HG03103 (cell line): ENCODE data around the gene PEPD.

Source experiments
- ATAC-seq: cut with Tn5 transposase; IDR thresholded peaks from one replicate; pipeline ENCODE4 v1.9.1; 2021; ENCODE audit warnings: low read depth; ENCODE audit not compliant: unreplicated experiment

PEPD gene

DNA sequence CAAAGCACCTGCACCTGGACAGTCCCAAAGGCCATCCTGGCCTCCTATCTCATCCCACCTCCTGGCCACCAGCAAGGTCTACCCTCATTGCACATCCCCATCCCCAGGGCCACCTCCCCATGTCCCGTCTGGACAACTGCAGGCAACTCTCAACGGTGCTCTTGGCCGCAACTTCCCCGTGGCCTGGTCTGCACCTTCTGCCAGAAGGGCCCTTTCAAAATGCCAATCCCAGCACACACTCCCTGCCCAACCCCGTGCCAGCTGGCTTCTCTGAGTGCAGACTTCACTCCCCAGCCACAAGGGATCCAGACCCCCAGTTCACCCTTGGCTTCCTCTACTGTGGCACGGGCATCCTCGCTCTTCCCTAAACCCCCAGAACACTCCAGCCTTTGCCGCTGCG lies 8.2 kb downstream of the PEPD start:
- no peak for ATAC-seq

DNA sequence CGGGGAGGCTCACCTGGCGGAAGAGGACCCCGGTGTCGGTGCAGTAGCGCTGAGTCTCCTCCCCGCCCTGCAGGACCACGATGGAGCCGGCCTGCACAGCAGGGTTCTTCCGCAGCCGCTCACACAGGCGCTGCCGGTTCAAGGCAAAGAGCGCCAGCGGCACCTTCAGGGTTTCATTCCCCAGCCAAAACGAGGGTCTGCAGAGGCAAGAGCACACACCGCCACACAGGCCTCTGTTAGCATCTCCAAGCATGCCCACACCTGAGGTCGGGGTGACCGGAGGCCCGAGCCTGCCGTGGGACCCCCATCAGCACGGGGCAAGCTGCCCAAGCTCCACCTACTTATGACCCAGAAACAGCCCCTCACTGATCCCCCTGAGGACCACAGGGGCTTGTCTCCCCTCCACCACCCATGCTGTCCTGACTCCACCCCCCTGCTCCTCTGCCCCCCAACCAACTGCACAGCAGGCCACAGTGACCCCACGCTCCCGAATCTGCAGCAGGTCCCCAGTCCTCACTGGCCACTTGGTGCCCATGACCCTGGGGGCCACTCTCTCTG lies 8.9 kb downstream of the PEPD start:
- no peak for ATAC-seq

DNA sequence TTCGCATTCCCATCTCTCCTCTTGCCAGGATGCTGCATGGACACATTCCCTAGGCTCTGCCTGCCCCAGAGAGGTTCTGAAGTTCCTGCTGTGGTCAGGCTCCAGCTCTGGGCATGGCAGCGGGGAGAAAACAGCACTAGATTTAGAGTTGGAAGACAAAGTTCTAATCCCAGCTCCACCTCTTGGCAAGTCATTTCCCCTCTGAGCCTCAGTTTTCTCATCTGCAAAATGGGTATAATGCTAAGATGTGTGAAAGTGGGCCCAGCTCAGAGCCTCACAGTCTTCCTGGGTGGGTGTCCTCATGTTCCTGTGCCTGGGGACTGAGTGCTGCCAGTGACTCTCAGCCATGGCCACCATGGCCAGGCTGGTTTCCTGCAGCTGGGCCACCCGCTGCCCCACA lies 9.6 kb downstream of the PEPD start:
- ATAC-seq, result no peak

DNA sequence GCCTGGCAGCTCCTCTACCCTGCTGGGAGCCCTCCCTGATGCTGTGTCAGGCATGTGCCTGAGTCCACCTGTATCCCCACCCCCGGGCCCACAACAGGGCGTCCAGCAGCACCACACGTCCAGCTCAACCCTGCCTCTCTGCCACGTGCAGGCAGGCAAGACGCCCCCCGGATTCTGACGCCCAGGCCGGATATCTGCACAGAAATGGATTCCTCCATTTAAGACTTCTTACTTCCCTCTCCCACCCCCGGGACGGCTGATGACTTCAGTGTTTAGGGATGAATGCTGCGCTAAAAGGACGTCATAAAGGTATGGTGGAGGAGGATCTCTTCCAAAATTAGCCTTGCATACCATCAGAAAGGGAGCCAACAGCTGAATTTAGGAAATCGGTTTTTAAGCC lies 10.2 kb downstream of the PEPD start:
- no peak for ATAC-seq

DNA sequence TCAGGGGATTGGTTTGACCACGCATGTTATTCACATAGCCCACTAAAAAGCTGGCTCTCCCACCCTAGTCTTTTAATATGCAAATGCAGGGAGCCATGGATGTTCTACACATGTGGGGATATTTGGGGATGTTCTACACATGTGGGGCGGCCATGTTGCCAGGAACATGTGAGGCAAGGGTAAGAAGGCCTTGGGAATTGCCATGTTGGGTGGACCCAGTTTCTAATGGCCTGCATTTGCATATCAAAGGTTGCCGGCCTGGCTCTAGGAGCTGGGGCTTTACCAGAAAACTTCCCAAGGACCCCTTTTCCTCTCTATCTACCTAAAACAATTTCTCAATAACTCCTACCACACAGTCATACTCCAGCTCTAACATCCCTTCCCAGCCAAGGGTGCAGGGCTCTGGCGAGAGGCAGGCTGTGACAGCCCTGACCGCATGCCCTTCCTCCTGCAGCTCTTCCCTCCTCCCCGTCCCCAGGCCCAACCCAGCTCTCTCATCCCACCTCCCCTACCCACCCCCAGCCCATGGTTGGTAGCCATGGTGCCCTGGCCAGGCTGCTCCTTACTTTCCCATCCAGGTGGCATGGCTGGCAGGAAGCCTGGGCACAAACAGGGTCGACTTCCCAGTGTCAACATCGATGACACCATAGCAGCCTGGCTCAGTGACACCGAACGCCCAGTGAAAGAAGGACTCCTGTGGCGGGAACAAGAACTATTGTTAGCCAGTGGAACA lies 11.0 kb downstream of the PEPD start:
- ATAC-seq, result no peak

DNA sequence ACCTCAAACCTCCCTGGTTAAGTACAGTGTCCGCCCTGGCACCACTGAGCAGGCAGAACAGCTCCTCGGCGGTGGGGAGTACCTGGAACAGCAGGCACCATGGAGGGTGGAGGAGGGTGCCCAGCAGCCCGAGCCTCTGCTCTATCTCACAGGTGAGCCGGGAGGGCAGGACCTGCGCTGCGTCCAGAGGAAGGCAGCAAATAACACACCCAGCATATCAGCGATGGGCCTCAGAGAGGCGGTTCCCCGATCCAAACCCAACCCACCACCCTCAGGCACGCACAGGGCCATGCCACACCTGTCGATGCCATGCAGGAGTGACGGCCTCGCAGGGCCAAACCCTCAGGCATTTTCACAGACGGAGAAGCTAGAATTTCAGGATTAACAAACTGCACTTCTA lies 11.8 kb downstream of the PEPD start:
- ATAC-seq, result no peak

DNA sequence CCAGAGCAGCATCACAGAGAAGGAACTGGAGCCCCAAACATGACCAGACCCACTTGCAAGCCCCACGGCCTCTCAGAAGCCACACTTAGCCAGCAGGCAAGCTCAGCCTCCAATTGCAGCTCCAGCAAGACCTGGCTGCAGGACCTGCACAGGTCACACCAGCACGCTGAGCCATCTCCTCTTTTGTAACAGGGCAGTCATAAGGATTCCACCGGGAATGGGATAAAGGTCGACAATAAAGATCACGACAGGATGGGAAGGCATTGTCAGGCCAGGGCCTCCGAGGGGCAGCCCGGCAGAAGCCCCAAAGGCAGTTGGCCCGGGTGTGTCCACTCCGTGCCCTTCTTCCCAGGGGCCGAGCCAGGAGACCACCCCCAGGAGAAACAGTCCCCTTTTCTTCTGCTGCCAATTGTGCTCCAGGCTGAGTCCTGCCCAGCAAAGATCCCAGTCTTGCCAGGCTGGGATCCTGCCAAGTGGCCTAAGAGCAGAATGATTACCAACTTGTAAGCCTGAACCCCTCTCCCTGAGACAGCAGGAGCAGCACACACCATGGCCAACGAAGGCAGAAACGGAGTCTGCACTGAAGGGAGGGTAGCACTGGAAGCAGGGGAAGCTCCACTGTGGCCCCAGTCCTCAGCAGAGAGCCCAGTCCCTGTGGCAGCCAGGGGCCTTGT lies 12.5 kb downstream of the PEPD start:
- no peak for ATAC-seq

DNA sequence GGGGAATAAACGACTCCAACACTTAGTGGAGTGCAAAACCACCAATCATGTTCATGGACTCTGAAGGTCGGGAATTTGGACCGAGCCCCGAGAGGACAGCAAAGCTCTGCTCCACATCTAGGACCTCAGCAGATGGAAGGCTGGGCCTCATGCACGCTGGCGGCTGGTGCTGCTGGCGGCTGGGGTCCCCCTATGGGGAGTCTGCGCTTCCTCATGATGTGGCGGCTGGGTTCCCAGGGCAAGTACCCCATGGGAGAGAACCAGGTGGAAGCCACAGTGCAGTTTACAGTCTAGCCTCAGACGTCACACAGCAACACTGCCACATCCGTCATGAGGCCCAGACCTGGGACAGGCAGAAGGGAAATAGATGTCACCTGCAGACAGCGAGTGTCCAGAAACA lies 13.2 kb downstream of the PEPD start:
- no peak for ATAC-seq

DNA sequence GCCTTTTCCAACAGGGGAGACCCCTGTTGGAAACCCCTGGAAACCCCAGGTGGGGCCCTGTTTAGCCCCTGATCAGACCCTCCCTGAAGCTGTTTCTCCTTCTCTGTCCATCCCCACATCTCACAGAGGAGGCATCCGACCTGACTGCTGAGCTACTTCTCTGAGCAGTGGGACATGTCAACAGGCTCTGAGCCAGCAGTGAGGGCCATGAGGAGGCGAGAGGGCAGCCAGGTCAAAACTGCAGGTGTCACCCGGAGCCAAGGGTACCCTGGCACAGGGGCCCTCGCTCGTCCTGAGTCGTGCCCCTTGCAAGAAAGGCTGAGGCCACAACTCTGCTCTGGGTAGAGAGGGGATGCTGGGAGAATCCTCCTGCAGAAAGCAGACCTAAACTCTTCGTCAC lies 13.6 kb downstream of the PEPD start:
- ATAC-seq, result no peak

DNA sequence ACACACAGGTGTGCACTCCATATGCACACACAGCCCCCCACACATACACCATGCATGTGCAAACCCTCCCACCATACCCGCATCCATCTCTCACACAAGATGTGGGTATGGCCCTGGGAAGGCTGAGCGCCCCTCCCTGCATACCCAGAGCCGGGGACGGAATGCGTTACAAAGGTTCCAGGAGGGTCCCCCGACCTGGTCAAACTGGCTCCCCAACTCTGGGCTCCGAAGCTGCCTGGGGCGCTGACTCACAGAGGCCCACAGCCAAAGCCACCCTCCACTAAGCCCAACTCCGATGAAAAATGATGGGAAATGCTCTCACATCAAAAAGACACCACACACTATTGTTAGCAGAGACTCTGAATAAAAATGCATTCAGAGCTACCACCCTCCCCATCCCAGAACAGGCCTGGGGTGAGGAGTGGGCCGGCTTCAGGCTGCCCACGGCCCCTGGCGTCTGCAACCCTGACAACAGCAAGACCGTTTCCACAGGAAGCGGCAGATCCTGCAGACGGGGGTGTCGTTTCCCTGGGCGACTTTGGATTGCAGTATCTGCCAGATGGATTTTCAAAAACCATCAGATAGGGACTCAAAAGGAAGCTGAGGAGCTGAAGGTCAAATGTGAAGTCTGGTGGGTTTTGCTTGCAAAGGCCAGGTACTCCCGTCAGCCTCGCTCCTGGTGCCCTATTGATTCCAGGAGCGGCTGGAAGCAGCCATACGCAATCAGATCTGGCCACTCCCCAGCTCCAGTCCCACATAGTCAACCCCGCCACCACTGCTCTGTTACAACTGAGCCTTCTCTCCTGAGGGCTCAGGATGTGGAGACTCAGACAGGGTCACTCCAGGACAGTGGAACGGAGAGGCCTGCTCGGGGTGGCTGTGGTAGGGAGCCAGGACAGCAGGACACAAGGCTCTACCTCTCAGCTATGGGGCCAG lies 14.3 kb downstream of the PEPD start:
- ATAC-seq, result no peak

DNA sequence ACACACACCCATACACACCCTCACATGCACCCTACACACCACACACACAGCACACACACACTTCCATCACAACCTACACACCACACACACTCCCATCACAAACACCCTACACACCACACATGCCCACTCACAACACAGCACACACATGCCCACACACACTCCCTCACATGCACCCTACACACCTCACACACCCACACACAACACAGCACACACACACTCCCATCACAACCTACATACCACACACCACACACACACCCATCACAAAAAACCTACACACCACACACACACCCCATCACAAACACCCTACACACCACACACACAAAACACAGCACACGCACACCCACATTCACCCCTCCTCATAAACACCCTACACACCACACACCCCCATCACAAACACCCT lies 15.1 kb downstream of the PEPD start:
- ATAC-seq, result no peak

DNA sequence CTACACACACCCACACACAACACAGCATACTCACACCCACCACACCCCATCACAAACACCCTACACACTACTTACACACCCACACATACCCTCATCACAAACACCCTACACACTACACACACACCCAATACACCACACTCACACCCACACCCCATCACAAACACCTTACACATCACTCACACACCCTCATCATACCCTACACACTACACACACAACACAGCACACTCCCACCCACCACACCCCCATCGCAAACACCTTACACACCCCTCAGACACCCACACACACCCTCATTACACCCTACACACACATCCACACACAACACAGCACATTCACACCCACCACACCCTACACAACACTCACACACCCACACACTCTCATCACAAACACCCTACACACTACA lies 15.8 kb downstream of the PEPD start:
- no peak for ATAC-seq

DNA sequence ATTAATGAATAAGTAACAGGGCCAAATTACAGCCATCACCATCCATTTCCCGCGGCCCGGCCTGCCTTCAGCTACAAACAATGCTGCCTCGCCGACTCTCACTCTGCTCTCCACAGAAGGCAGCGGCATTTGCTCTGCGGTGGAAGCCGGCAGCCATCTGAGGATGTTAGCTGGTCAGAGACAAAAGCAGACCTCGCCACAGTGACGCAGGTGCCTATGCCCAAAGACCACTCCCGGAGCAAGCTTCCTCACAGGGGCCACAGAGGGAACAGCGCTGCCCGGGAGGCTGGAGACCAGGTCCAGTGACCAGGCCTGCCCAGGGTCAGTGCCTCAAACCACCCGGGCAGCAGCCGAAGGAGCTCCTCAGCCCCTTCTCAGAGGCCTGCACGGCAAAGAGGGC lies 16.4 kb downstream of the PEPD start:
- ATAC-seq, result no peak

DNA sequence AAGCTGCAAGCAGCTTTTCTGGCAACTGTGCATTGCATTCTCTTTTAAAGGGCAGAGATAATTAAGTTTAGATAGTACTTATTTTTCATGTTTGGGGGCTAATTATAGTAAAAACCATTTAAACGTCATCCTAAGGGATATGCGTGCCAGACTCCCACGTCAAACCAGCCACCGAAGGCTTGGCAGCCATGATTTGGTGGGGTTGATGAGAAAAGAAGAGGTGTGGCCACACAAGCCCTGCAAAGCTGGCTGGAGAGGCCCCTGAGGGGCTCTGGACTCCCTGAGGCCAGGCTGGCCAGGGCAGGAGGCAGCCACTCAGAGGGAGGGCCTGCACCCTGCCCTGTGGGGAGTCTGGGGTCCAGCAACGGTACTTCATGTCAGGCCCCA lies 17.5 kb downstream of the PEPD start:
- no peak for ATAC-seq

DNA sequence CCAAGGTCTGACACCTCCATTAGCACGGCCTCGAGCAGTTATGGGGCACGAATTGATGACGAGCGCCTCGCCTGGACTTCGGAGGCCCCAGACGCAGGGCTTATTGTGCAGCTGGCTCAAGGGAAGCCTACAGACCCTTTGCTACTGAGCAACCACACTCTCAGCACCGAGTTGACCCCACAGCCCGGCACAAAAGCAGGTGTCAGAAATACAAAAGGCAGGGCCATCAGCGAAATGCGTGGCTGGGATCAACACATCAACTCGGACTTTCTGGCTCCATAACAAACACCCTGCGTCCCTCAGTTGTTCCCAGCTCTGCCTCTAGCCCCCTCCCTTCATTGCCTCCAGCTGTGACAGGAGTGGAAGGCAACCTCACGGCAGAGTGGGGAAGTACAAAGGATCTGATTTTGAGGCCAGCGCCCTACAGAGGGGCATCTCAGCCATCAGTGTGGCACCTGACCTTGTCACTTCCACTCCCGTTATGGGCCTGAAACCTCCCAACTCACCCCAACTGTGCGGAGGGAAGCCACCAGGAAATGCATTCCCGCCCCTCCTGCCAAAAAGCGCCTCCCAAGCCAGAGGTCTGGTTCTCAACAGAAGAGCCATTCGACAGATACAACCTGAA lies 18.0 kb downstream of the PEPD start:
- no peak for ATAC-seq

DNA sequence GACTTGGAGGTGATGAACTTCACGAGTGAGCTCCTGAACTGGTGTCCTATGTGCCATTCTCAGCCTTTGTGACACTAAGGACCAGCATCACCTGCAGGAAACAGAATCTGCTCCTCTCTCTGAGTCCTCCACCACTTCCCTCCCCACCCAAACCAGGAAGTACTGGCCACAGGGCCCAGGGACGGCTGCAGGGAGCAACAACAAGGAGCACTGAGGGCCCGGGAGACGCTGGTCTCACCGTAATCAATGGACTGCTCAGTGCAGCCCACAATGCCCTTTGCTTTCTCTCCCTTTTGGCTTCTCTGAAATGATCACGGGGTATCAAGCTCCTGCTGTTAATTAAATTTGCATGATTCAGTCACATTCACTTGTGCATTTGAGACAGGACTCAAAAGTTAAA lies 18.6 kb downstream of the PEPD start:
- ATAC-seq, result no peak

DNA sequence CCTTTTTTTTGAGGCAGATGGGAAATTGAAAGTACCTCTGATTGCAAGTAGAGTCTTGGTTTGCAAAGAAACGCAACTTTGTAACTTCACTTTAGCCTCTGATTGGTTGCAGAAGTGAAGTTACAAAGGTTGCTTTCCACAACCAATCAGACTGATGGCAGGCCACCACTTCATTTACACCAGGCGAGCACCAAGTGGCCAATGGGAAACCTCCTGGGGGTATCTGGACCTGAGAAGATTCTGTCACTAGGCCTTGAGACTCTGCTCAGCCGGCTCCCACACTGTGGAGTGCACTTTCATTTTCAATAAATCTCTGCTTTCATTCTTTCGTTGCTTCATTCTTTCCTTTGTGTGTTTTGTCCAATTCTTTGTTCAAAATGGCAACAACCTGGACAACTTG lies 19.1 kb downstream of the PEPD start:
- no peak for ATAC-seq

DNA sequence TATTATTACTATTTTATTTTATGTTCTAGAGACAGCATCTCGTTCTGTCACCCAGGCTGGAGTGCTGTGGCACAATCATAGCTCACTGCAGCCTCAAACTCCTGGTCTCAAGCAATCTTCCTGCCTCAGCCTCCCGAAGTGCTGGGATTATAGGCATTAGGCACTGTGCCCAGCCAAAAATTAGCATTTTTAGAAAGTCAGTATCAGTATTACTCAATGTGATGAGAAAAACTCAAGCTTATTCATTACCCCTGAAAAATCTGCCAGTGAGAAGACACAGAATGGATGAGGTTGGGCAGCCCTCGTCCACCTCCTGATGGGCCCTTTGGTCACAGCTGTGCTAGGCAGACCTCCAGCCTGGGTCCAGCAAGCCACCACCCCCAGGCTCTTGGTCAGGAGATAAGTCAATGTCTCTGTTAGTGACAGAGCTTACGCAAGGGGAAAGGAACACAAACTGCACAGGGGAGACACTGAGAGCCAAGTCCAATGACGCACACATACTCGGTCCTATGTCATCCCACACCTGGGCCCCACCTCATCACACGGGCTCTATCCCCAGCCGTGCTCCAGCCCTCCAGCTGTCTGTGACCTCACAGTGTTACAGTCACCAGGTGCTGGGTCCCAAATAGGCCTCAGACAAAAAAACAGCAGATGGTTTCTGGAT lies 19.8 kb downstream of the PEPD start:
- no peak for ATAC-seq

DNA sequence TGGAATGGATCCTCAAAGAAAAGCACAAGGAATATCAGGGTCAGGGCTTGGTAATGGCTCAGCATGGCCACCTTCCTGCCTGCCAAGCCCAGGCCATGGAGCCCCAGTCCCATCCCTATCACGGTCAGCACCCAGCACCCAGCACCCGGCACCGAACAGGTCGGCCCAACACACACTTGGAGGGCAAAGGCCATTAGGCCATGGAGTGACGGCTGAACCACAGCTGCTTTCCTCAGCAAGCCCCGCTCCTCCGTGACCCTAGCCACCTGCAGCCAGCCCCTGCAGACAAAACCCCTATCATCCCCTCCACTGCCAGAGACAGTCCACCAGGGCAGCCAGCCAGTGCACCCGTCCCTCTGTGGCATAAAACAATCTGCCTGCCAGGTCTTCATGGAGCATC lies 20.6 kb downstream of the PEPD start:
- ATAC-seq, result no peak

DNA sequence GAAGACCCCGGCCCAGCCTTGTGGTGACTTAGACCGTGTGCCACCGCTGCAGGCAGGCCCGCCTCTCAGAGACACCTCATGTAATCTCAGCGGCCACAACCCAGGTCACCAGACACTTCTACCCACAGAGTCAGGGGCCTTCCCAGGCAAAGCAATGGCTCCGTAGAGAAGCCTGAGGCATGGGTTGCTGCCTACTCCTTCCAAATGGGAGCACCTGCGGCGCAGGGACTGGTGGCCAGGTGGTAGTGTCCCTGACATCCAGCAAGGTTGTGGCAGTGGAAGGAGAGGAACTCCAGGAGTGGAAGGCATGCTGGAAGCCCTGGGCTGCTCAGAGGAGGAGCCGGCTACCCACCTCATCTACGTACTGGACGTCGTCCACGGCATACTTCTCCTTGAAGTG lies 21.0 kb downstream of the PEPD start:
- ATAC-seq, result no peak
